ENCODE results near the gene GLRA2. TPM values are rescaled to one million over a fixed set of nuclear protein-coding genes. Genes with fewer than 3 reads are reported as not detected.

Gene GLRA2
- total RNA-seq, 4 donors from 2014 or later = not detected

DNA sequence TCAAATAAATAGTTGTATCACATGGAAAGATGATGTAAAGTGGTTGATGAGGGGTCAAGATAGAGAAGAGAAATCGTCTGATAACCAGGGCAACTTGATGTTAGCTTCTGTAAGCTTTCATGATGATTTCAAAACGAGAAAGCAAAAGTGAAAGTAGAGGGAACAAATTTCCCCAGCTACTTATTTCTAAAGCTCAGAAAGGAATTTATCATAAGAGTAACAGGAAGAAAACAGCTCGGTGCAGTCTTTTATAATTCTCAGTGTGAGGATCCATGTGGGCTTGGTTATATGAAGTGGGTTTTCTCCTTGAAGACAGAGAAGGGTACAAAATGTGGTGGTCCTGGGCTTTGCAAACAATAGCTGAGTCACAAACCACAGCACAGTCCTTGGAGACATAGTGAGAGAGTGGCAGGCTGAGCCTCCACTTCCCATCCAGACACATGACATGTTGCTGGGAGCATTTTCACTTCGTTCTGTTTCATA, 32.1 kb upstream of the GLRA2 start:
- intact Hi-C loops (cut with DNase I; ENCODE audit: low total_unique reads) (no loop called here), in situ Hi-C loops (cut with MboI; ENCODE audit: low sequenced_read_pairs in 4 of 4) (no loop called here)
- TF ChIP-seq, protein P1, sequence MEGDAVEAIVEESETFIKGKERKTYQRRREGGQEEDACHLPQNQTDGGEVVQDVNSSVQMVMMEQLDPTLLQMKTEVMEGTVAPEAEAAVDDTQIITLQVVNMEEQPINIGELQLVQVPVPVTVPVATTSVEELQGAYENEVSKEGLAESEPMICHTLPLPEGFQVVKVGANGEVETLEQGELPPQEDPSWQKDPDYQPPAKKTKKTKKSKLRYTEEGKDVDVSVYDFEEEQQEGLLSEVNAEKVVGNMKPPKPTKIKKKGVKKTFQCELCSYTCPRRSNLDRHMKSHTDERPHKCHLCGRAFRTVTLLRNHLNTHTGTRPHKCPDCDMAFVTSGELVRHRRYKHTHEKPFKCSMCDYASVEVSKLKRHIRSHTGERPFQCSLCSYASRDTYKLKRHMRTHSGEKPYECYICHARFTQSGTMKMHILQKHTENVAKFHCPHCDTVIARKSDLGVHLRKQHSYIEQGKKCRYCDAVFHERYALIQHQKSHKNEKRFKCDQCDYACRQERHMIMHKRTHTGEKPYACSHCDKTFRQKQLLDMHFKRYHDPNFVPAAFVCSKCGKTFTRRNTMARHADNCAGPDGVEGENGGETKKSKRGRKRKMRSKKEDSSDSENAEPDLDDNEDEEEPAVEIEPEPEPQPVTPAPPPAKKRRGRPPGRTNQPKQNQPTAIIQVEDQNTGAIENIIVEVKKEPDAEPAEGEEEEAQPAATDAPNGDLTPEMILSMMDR (IDR thresholded peaks at IDR 0.05 in 4 of 5, conservative IDR thresholded peaks at IDR 0.05 in 1 of 5) = no peak
- TF ChIP-seq POLR2A (IDR thresholded peaks at IDR 0.05) = no peak
- ATAC-seq (no peak), DNase-seq (no peak)
- H3K4me1 ChIP-seq = no peaks in the 10 kb centered on the region
- no peaks in the 10 kb centered on the region for H3K27me3 ChIP-seq
- peak overlapping the region in 2 of 4 donors; percentile 46 to 50 for H3K27ac ChIP-seq
- H3K9me3 ChIP-seq = no peaks in the 10 kb centered on the region
- H3K36me3 ChIP-seq = no peaks in the 10 kb centered on the region
- H3K4me3 ChIP-seq = peak overlapping the region in 3 of 4 donors; percentile 8 to 13 (median 9)

DNA sequence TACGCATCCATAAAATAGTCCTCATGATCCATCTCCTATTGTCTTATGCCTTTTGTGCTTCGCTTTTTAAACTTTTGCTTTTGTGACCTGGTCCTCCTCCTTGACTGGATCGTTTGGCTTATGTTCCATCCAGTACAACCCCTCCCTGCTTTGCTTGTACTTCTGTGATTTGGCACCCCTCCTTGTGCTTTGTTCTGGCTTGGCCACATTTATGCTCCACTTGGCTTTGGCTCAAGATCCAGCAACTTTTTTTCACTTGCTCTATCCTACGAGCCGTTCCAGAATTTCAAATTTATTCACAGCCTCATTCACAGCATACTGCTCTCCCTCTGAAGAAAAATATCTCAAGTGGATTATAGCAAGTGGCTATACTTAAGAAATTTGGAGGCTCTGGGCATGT, 28.0 kb upstream of the GLRA2 start:
- TF ChIP-seq, protein P1 (IDR thresholded peaks at IDR 0.05 in 4 of 5, conservative IDR thresholded peaks at IDR 0.05 in 1 of 5) = no peak
- no peak for TF ChIP-seq POLR2A (IDR thresholded peaks at IDR 0.05)
- H3K36me3 ChIP-seq = no peaks in the 10 kb centered on the region
- intact Hi-C loops (cut with DNase I; ENCODE audit: low total_unique reads) = no loop called here
- H3K9me3 ChIP-seq = no peaks in the 10 kb centered on the region
- no peaks in the 10 kb centered on the region for H3K4me1 ChIP-seq
- H3K27ac ChIP-seq = no peak overlapping the region
- in situ Hi-C loops (cut with MboI; ENCODE audit: low sequenced_read_pairs in 4 of 4) = no loop called here
- H3K27me3 ChIP-seq = no peaks in the 10 kb centered on the region
- DNase-seq = no peak
- no peak overlapping the region for H3K4me3 ChIP-seq
- no peak for ATAC-seq

DNA sequence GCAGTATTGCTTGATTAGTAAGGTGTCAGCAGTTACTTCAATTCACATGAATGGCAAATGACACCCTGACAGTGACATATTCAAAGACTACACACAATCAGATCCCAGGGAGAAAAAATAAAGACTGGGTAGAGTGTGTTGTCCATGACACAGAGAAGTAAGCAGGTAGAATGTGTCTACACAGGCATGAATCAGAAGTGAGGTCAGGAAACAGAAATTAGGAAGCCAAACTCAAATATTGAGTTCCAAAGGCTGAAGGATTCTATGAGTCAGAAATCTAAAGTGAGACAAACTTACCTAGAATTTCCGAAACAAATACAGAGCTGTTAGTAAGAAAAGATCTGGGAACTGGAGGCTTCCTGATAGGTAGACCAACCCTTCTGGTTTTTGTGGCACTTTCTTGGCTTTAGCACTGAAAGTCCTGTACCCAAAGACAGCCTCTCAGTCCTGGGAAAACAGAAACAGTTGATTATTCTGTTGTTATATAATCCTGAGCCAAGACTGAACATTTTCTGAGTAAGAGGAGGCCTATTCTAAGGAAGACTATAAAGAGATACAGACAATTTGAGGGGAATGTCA, 24.3 kb upstream of the GLRA2 start:
- no peaks in the 10 kb centered on the region for H3K36me3 ChIP-seq
- H3K4me1 ChIP-seq = no peaks in the 10 kb centered on the region
- in situ Hi-C loops (cut with MboI; ENCODE audit: low sequenced_read_pairs in 4 of 4) (no loop called here), intact Hi-C loops (cut with DNase I; ENCODE audit: low total_unique reads) (no loop called here)
- H3K9me3 ChIP-seq = no peaks in the 10 kb centered on the region
- no peaks in the 10 kb centered on the region for H3K27me3 ChIP-seq
- no peak overlapping the region for H3K27ac ChIP-seq
- TF ChIP-seq, protein P1 (IDR thresholded peaks at IDR 0.05 in 4 of 5, conservative IDR thresholded peaks at IDR 0.05 in 1 of 5) = no peak
- TF ChIP-seq POLR2A (IDR thresholded peaks at IDR 0.05) = no peak
- no peak for DNase-seq
- ATAC-seq = no peak
- no peak overlapping the region for H3K4me3 ChIP-seq

DNA sequence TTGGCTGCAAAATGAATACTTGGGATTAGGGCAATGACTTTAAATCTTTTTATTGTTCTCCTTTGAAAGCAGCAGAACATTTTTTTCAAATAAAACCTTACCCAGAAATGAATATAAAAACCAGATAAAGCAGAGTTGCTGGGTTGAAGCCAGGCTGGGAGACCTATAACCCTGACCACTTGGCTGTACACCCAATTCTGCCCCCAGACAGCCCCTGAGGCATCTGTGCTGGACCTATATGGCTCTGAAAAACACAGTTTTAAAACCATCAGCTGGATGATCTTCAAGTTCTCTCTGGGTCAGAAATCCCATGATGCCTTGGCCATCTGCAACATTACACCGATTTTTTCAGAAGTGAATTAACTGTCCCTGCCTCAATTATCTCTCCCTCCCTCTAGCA, 23.7 kb upstream of the GLRA2 start:
- no peaks in the 10 kb centered on the region for H3K9me3 ChIP-seq
- no peak for DNase-seq
- ATAC-seq = no peak

More for the DNA sequence above, 23.7 kb upstream of the GLRA2 start:
- H3K4me3 ChIP-seq = no peak overlapping the region
- H3K27me3 ChIP-seq = no peaks in the 10 kb centered on the region
- no peaks in the 10 kb centered on the region for H3K36me3 ChIP-seq
- H3K4me1 ChIP-seq = no peaks in the 10 kb centered on the region
- H3K27ac ChIP-seq = no peak overlapping the region
- TF ChIP-seq, protein P1 (IDR thresholded peaks at IDR 0.05 in 4 of 5, conservative IDR thresholded peaks at IDR 0.05 in 1 of 5) = no peak
- no peak for TF ChIP-seq POLR2A (IDR thresholded peaks at IDR 0.05)
- intact Hi-C loops (cut with DNase I; ENCODE audit: low total_unique reads) (no loop called here), in situ Hi-C loops (cut with MboI; ENCODE audit: low sequenced_read_pairs in 4 of 4) (no loop called here)

Data from gastrocnemius medialis (tissue), 4 donors.